Measurements from ENCODE around the gene PTN. TPM values are rescaled to one million over a fixed set of nuclear protein-coding genes. Genes with fewer than 3 reads are reported as not detected.

Gene PTN
- total RNA-seq, 2 donors from 2014 or later: 1.6 to 5.7 TPM

GRCh38 chr7:137328373-137329120 is 15.0 kb downstream of the PTN start:
- DNase-seq: no peak
- no peak for ATAC-seq
- H3K27me3 ChIP-seq: no peaks in the 10 kb centered on the region
- no peaks in the 10 kb centered on the region for H3K36me3 ChIP-seq (replicated peaks in 1 of 2; ENCODE audit: insufficient read depth in 1 of 2, low read depth in 2 of 2)
- WGBS, 2 donors: 39 to 40% methylated on average over 5 of the region's 5 CpGs
- no peak overlapping the region for H3K4me3 ChIP-seq
- H3K27ac ChIP-seq: no peak overlapping the region
- H3K9me3 ChIP-seq: no peaks in the 10 kb centered on the region
- intact Hi-C loops (cut with DNase I): no loop called here
- no peaks in the 10 kb centered on the region for H3K4me1 ChIP-seq
- TF ChIP-seq POLR2A (IDR thresholded peaks at IDR 0.05) (no peak), CTCF (IDR thresholded peaks at IDR 0.05) (no peak)

- no peak for ATAC-seq
- TF ChIP-seq CTCF (IDR thresholded peaks at IDR 0.05) (no peak), POLR2A (IDR thresholded peaks at IDR 0.05) (no peak)
- Histone ChIP-seq H3K4me3 (no peak overlapping the region), H3K27me3 (no peaks in the 10 kb centered on the region), H3K4me1 (no peaks in the 10 kb centered on the region), H3K27ac (no peak overlapping the region), H3K9me3 (no peaks in the 10 kb centered on the region), H3K36me3 (replicated peaks in 1 of 2; ENCODE audit: insufficient read depth in 1 of 2, low read depth in 2 of 2) (no peaks in the 10 kb centered on the region)
- DNase-seq: no peak
- 42 to 44% methylated on average over 2 of the region's 2 CpGs for WGBS, 2 donors
- intact Hi-C loops (cut with DNase I): no loop called here
Observed at GRCh38 chr7:137325927-137326326, 17.6 kb downstream of the PTN start.

DNA sequence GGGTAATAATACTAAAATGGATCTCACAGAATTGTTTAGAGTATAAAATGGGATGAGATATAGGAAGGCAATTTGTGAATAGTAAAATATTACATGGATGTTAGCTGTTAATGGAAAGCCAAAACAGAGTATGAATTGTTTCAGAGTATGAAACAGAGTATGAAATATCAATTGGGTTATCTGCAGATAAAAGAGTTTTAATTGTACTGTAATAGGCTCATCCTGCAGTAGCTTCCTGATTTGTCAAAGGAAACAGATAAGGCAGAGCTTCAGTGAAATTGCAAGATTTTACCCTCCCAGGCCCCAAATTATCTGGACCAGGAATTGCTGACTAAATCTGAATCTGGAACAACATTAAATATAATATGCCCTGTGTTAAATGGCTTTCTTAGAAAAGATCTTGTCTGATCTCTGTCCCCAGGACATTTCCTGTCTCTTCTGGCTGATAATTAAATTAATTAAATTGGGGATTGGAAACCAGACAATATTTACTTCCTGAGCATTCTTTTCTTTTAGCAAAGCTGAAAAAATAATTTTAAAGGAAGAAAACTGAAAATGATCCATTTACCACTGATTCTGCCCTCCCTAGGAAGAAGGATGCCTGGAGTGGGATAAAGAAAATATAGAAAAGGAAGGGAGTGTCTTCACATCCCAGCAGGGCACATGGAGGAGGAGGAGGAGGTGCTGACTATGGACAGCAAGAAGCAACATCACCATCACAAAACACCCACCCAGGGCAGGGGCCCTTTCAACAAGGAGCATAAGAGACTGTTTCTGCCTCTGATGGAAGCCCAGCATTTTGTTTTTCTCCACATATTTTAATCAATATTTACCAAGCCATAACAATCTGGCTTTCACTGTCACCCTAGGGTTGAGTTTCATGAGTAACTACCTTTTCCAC is 18.5 kb downstream of the PTN start:
- TF ChIP-seq CTCF (IDR thresholded peaks at IDR 0.05) (no peak), POLR2A (IDR thresholded peaks at IDR 0.05) (no peak)
- intact Hi-C loops (cut with DNase I): no loop called here
- no peak for ATAC-seq

DNA sequence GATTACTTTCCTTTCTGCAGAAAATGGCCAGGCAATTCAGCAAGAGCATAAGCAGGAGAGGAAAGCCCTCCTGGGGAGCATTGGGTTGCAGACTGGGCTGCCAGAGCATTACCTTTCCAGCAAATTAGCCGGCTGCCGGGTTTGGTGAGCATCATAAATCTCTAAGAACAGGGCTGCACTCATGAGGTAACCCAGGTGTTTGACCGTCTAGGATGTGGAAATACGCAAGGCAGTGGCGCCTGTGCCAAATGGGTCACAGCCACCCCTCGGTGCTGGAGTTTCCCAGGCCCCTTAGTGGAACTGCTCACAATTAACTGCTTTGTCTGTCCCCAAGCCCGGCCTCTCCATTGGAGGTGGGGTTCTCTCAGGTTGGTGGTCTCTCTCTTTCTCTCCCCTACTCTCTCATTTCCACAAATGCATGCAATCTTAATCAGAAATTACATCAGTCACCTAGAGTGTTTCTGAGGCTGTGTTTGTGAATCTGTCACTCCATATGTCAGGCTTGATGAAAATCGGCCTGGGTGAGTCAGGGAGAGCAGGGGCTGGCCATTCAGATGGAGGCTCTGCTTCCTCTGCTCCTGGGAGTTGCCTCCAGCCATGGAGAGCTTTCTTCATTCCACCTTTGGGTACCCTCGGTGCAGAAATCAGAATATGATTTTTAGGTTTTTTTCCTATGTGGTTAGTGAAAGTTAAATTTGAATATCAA is 26.7 kb downstream of the PTN start:
- Histone ChIP-seq H3K9me3 (no peaks in the 10 kb centered on the region), H3K27ac (no peak overlapping the region), H3K27me3 (no peaks in the 10 kb centered on the region), H3K36me3 (replicated peaks in 1 of 2; ENCODE audit: insufficient read depth in 1 of 2, low read depth in 2 of 2) (no peaks in the 10 kb centered on the region), H3K4me3 (no peak overlapping the region), H3K4me1 (no peaks in the 10 kb centered on the region)
- ATAC-seq (no peak), DNase-seq (no peak)
- 67 to 76% methylated on average over 9 of the region's 9 CpGs for WGBS, 2 donors
- TF ChIP-seq POLR2A (IDR thresholded peaks at IDR 0.05): no peak
- no peak for TF ChIP-seq CTCF (IDR thresholded peaks at IDR 0.05)
- intact Hi-C loops (cut with DNase I): no loop called here

More for the DNA sequence above, 18.5 kb downstream of the PTN start:
- Histone ChIP-seq H3K36me3 (replicated peaks in 1 of 2; ENCODE audit: insufficient read depth in 1 of 2, low read depth in 2 of 2) (no peaks in the 10 kb centered on the region), H3K9me3 (no peaks in the 10 kb centered on the region), H3K27me3 (no peaks in the 10 kb centered on the region), H3K4me1 (no peaks in the 10 kb centered on the region), H3K27ac (no peak overlapping the region), H3K4me3 (no peak overlapping the region)
- no peak for DNase-seq
